HG03439 (cell line): ENCODE measurements around the gene TPCN1.

Experiments
- ATAC-seq: cut with Tn5 transposase; IDR thresholded peaks from one replicate; pipeline ENCODE4 v1.9.1; 2021; ENCODE audit warnings: mild to moderate bottlenecking, moderate library complexity; ENCODE audit not compliant: unreplicated experiment

TPCN1 gene

GRCh38 chr12:113239811-113240331 lies 18.6 kb downstream of the TPCN1 start:
- no peak for ATAC-seq

GRCh38 chr12:113240395-113240794 lies 19.1 kb downstream of the TPCN1 start:
- no peak for ATAC-seq

- no peak for ATAC-seq
These were observed 20.1 kb downstream of the TPCN1 start for GRCh38 chr12:113241191-113242025.

GRCh38 chr12:113242026-113242418 lies 20.8 kb downstream of the TPCN1 start:
- ATAC-seq, result no peak

GRCh38 chr12:113242560-113242959 lies 21.3 kb downstream of the TPCN1 start:
- no peak for ATAC-seq

GRCh38 chr12:113244047-113244460 lies 22.8 kb downstream of the TPCN1 start:
- no peak for ATAC-seq

GRCh38 chr12:113244478-113244958 lies 23.3 kb downstream of the TPCN1 start:
- no peak for ATAC-seq

- no peak for ATAC-seq
These were observed 24.6 kb downstream of the TPCN1 start for GRCh38 chr12:113245695-113246477.

- no peak for ATAC-seq
These were observed 25.3 kb downstream of the TPCN1 start for GRCh38 chr12:113246478-113247122.

- no peak for ATAC-seq
These were observed 26.1 kb downstream of the TPCN1 start for GRCh38 chr12:113247123-113248050.

GRCh38 chr12:113248051-113248825 lies 27.0 kb downstream of the TPCN1 start:
- no peak for ATAC-seq

GRCh38 chr12:113248842-113249435 lies 27.7 kb downstream of the TPCN1 start:
- no peak for ATAC-seq

- no peak for ATAC-seq
These were observed 28.3 kb downstream of the TPCN1 start for GRCh38 chr12:113249546-113249945.

- no peak for ATAC-seq
These were observed 28.8 kb downstream of the TPCN1 start for GRCh38 chr12:113250045-113250444.

- ATAC-seq, result no peak
These were observed 30.3 kb downstream of the TPCN1 start for GRCh38 chr12:113251404-113252070.

- ATAC-seq, result no peak
These were observed 31.2 kb downstream of the TPCN1 start for GRCh38 chr12:113252494-113252893.

GRCh38 chr12:113253532-113254285 lies 32.4 kb downstream of the TPCN1 start:
- no peak for ATAC-seq

- no peak for ATAC-seq
These were observed 33.0 kb downstream of the TPCN1 start for GRCh38 chr12:113254298-113254697.
